Calu3 (cell line): Measurements from ENCODE around the gene SLC12A5. TPM values are rescaled to one million over a fixed set of nuclear protein-coding genes. Genes with fewer than 3 reads are reported as not detected.

Source experiments
- BruUV-seq: library from RNA; stranded (reverse); fragments of 400-500 nt; replicated peaks from 2 replicates; lab custom pipeline; 2021; lab: Mats Ljungman, UMichigan
- CTCF ChIA-PET: fragments of 300-600 bp; sonication (Branson Sonifier 250); formaldehyde crosslinking; loops from one replicate; lab custom pipeline; 2022; ENCODE audit warnings: antibody characterized with exemption; lab: Charles Lee
- DNase-seq: peaks from one replicate; pipeline ENCODE4 v3.0.0; 2022
- H3K27ac Mint-ChIP-seq: one replicate; pipeline ENCODE4 v1.8.0; 2022; ENCODE audit warnings: mixed read lengths; ENCODE audit not compliant: unreplicated experiment
- H3K27me3 Mint-ChIP-seq: one replicate; pipeline ENCODE4 v1.8.0; 2022; ENCODE audit warnings: mixed read lengths; ENCODE audit not compliant: unreplicated experiment
- H3K36me3 Mint-ChIP-seq: one replicate; pipeline ENCODE4 v1.8.0; 2022; ENCODE audit warnings: mild to moderate bottlenecking, moderate library complexity, mixed read lengths; ENCODE audit not compliant: insufficient read depth, unreplicated experiment
- H3K4me1 Mint-ChIP-seq: one replicate; pipeline ENCODE4 v1.8.0; 2022; ENCODE audit warnings: mild to moderate bottlenecking, low read depth, mixed read lengths; ENCODE audit not compliant: unreplicated experiment
- H3K4me3 Mint-ChIP-seq: one replicate; pipeline ENCODE4 v1.8.0; 2022; ENCODE audit warnings: mild to moderate bottlenecking, low read depth, moderate library complexity, mixed read lengths; ENCODE audit not compliant: unreplicated experiment
- H3K9me3 Mint-ChIP-seq: one replicate; pipeline ENCODE4 v1.8.0; 2022; ENCODE audit warnings: low read depth, mixed read lengths; ENCODE audit not compliant: unreplicated experiment
- CTCF ChIP-seq: fragments of 200-600 bp; IDR thresholded peaks from one replicate; pipeline ENCODE4 v1.8.0; 2022; ENCODE audit warnings: antibody characterized with exemption; ENCODE audit not compliant: unreplicated experiment
- intact Hi-C: fragments of 100-400 bp; cut with micrococcal nuclease; formaldehyde crosslinking; loops from one replicate; pipeline ENCODE4 v1.10.0; 2022; ENCODE audit not compliant: unreplicated experiment
- total RNA-seq: library from RNA; stranded (reverse); gene quantifications from 2 replicates; pipeline ENCODE4 v1.2.3, GENCODE V29; 2022

SLC12A5 gene
- total RNA-seq, 1 experiment from 2014 or later = 2.1 TPM

GRCh38 chr20:46108435-46108841 is 79.4 kb downstream of the SLC12A5 start:
- Mint-ChIP-seq H3K4me1 (peaks cover 6% of the 10 kb centered on the region), H3K27me3 (peaks cover 92% of the 10 kb centered on the region), H3K4me3 (no peak overlapping the region), H3K9me3 (no peaks in the 10 kb centered on the region), H3K36me3 (no peaks in the 10 kb centered on the region), H3K27ac (no peak overlapping the region)
- no peak for DNase-seq
- CTCF ChIA-PET = interaction anchor here (0.5 kb wide), 1 partner anchor 301 kb away, joined by 5 read pairs; no protein-coding TSS in a partner anchor
- no peak for TF ChIP-seq CTCF
- no TSS peak for BruUV-seq
- intact Hi-C loops = no loop called here

GRCh38 chr20:46108976-46109375 is 80.0 kb downstream of the SLC12A5 start:
- no peak for DNase-seq
- H3K27me3 Mint-ChIP-seq = peaks cover 98% of the 10 kb centered on the region
- CTCF ChIA-PET = interaction anchor here (0.5 kb wide), 1 partner anchor 302 kb away, joined by 5 read pairs; no protein-coding TSS in a partner anchor
- no peak overlapping the region for H3K4me3 Mint-ChIP-seq
- no peak for TF ChIP-seq CTCF
- no peaks in the 10 kb centered on the region for H3K36me3 Mint-ChIP-seq
- no peaks in the 10 kb centered on the region for H3K9me3 Mint-ChIP-seq
- BruUV-seq = no TSS peak
- H3K4me1 Mint-ChIP-seq = peaks cover 6% of the 10 kb centered on the region
- H3K27ac Mint-ChIP-seq = no peak overlapping the region
- intact Hi-C loops = no loop called here

Other genes with a start within 250 kb of the SLC12A5 start
- gene WFDC3, start 237.3 kb upstream of the SLC12A5 start, total RNA-seq = 0.71 and 1.0 TPM in 2 replicates
- 51.2 and 55.2 TPM in 2 replicates for gene DNTTIP1, start 237.3 kb upstream of the SLC12A5 start, total RNA-seq
- gene UBE2C, start 216.6 kb upstream of the SLC12A5 start, total RNA-seq = 189 and 210 TPM in 2 replicates
- gene TNNC2, start 201.9 kb upstream of the SLC12A5 start, total RNA-seq = not detected in 2 replicates
- gene SNX21, start 195.4 kb upstream of the SLC12A5 start, total RNA-seq = 7.6 and 8.7 TPM in 2 replicates
- 37.9 and 39.9 TPM in 2 replicates for gene ACOT8, start 171.8 kb upstream of the SLC12A5 start, total RNA-seq
- 5.2 and 6.1 TPM in 2 replicates for gene ZSWIM3, start 171.6 kb upstream of the SLC12A5 start, total RNA-seq
- gene ZSWIM1, start 148.0 kb upstream of the SLC12A5 start, total RNA-seq = 20.2 and 20.5 TPM in 2 replicates
- gene SPATA25, start 141.6 kb upstream of the SLC12A5 start, total RNA-seq = 3.8 and 5.8 TPM in 2 replicates
- gene NEURL2, start 138.0 kb upstream of the SLC12A5 start, total RNA-seq = 6.8 and 8.3 TPM in 2 replicates
- gene CTSA, start 137.9 kb upstream of the SLC12A5 start, total RNA-seq = 164 and 201 TPM in 2 replicates
- gene PLTP, start 117.1 kb upstream of the SLC12A5 start, total RNA-seq = 1.4 and 1.6 TPM in 2 replicates
- 38.1 and 39.8 TPM in 2 replicates for gene PCIF1, start 94.5 kb upstream of the SLC12A5 start, total RNA-seq
- 26.4 and 31.9 TPM in 2 replicates for gene ZNF335, start 57.0 kb upstream of the SLC12A5 start, total RNA-seq
- gene MMP9, start 20.3 kb upstream of the SLC12A5 start, total RNA-seq = not detected in 2 replicates
- 31.7 and 34.4 TPM in 2 replicates for gene NCOA5, start 60.7 kb downstream of the SLC12A5 start, total RNA-seq
- gene CD40, start 89.1 kb downstream of the SLC12A5 start, total RNA-seq = 13.3 and 13.6 TPM in 2 replicates